Peyer's patch (tissue), 4 donors: ENCODE measurements around the gene MKNK2.

Source experiments
- CTCF ChIP-seq, 6 experiments: fragments of 450-650 bp in 4 of 6; fragments of 200-600 bp in 2 of 6; sonication (generic) in 1 of 6; IDR thresholded peaks; one replicate each; pipeline ENCODE4 v1.5.1; 2017 to 2019; ENCODE audit warnings: antibody characterized with exemption in 6 of 6, mild to moderate bottlenecking in 3 of 6, moderate library complexity in 1 of 6
- POLR2A ChIP-seq, 2 donors: fragments of 450-650 bp; IDR thresholded peaks; one replicate each; pipeline ENCODE4 v1.5.1; 2017; ENCODE audit warnings: antibody characterized with exemption in 2 of 2, mild to moderate bottlenecking in 2 of 2, moderate library complexity in 2 of 2

- TF ChIP-seq CTCF (IDR thresholded peaks at IDR 0.05) (no peak), POLR2A (IDR thresholded peaks at IDR 0.05) (no peak)
Observed at GRCh38 chr19:2042485-2043250, 8.4 kb downstream of the MKNK2 start.
